HepG2 (cell line): Measurements from ENCODE around the gene ALDH9A1. TPM values are rescaled to one million over a fixed set of nuclear protein-coding genes. Genes with fewer than 3 reads are reported as not detected.

ENCODE experiments used
- ATAC-seq: fragments of 200-7000 bp; cut with Tn5 transposase; 3 replicates; pipeline ENCODE4 v1.9.1; 2020; ENCODE audit warnings: mild to moderate bottlenecking, moderate library complexity
- BruUV-seq: library from RNA; stranded (reverse); fragments of 400-500 nt; replicated peaks from 2 replicates; lab custom pipeline; 2021; lab: Mats Ljungman, UMichigan
- CTCF ChIA-PET: fragments of 300-600 bp; formaldehyde crosslinking; extraction: SDS; loops from one replicate; lab custom pipeline; 2021; ENCODE audit warnings: low total read pairs, inconsistent platforms, low intra/inter-chr PET ratio; lab: Yijun Ruan, JAX
- POLR2A ChIA-PET: fragments of 350-600 bp; sonication (Branson Sonifier 250); formaldehyde crosslinking; loops from one replicate; lab custom pipeline; 2020; ENCODE audit warnings: antibody characterized with exemption, inconsistent platforms; lab: Yijun Ruan, JAX
- DNase-seq: peaks from one replicate; pipeline ENCODE4 v3.0.0-alpha.2; 2015; ENCODE audit warnings: low spot score
- FAIRE-seq: peaks from 3 replicates; lab custom pipeline; 2011; peaks lifted over from hg19 to GRCh38; lab: Jason Lieb, UNC
- H2AFZ ChIP-seq: one replicate; pipeline ENCODE4 v1.6.1; 2011; ENCODE audit warnings: low read length, inconsistent platforms
- H3K27ac ChIP-seq: fragments of 300-600 bp; 3 replicates; pipeline ENCODE4 v1.8.0; 2011; ENCODE audit warnings: mixed run types, mild to moderate bottlenecking, mixed read lengths, low read length, inconsistent platforms; ENCODE audit not compliant: insufficient read depth; ENCODE audit errors: extremely low read length
- H3K27me3 ChIP-seq, 2 experiments: fragments of 200-600 bp in 1 of 2; 2 replicates in 1 of 2; 3 replicates in 1 of 2; pipeline versions ENCODE4 v1.6.0 to v1.8.0; 2011; ENCODE audit warnings: low read length in 2 of 2, mild to moderate bottlenecking in 2 of 2, moderate library complexity in 2 of 2, inconsistent platforms in 1 of 2; ENCODE audit not compliant: insufficient read depth in 2 of 2, control insufficient read depth in 1 of 2
- H3K36me3 ChIP-seq, 2 experiments: fragments of 200-600 bp in 1 of 2; replicated peaks in 1 of 2; 2 replicates in 1 of 2; 3 replicates in 1 of 2; pipeline versions ENCODE4 v1.5.1 to v1.8.0; 2011; ENCODE audit warnings: low read length in 2 of 2, inconsistent platforms in 1 of 2; ENCODE audit not compliant: insufficient read depth in 2 of 2, control insufficient read depth in 1 of 2
- H3K4me1 ChIP-seq: 2 replicates; pipeline ENCODE4 v1.5.1; 2012; ENCODE audit warnings: low read length, inconsistent platforms; ENCODE audit not compliant: insufficient read depth
- H3K4me2 ChIP-seq: 2 replicates; pipeline ENCODE4 v1.6.0; 2011; ENCODE audit warnings: low read depth, low read length, inconsistent platforms
- H3K4me3 ChIP-seq, 3 experiments: fragments of 200-600 bp in 1 of 3; sonication (generic), shearing (Covaris generic) in 1 of 3; replicated peaks in 1 of 3; 2 replicates each; pipeline ENCODE4 v1.5.1; 2011 to 2016; ENCODE audit warnings: low read length in 3 of 3, inconsistent platforms in 2 of 3, low read depth in 2 of 3, mild to moderate bottlenecking in 2 of 3, control low read depth in 1 of 3, mixed read lengths in 1 of 3; ENCODE audit not compliant: insufficient read depth in 1 of 3
- H3K79me2 ChIP-seq: one replicate; pipeline ENCODE4 v1.6.1; 2011; ENCODE audit warnings: low read length, inconsistent platforms; ENCODE audit not compliant: insufficient read depth
- H3K9ac ChIP-seq: 2 replicates; pipeline ENCODE4 v1.6.0; 2011; ENCODE audit warnings: mild to moderate bottlenecking, low read depth, low read length, inconsistent platforms; ENCODE audit not compliant: insufficient read depth
- H3K9me3 ChIP-seq: 2 replicates; pipeline ENCODE4 v1.5.1; 2012; ENCODE audit warnings: mild to moderate bottlenecking, low read length
- H4K20me1 ChIP-seq: 2 replicates; pipeline ENCODE4 v1.6.0; 2011; ENCODE audit warnings: inconsistent platforms, mild to moderate bottlenecking, low read length, moderate library complexity; ENCODE audit not compliant: insufficient read depth
- FOSL2 ChIP-seq: sonication (generic); formaldehyde crosslinking; IDR thresholded peaks from 2 replicates; pipeline ENCODE4 v1.4.0; 2020; ENCODE audit warnings: missing genetic modification reagents
- HNRNPLL ChIP-seq: fragments of 200-400 bp; formaldehyde crosslinking; IDR thresholded peaks from 2 replicates; pipeline ENCODE4 v1.6.1; 2017; ENCODE audit warnings: mild to moderate bottlenecking, low read depth, low read length; ENCODE audit not compliant: poor library complexity, severe bottlenecking
- XRCC5 ChIP-seq: fragments of 200-400 bp; formaldehyde crosslinking; optimal IDR thresholded peaks from 2 replicates; pipeline ENCODE3; 2017; ENCODE audit warnings: mild to moderate bottlenecking, low read length
- ZNF230 ChIP-seq: sonication (generic); formaldehyde crosslinking; IDR thresholded peaks from 2 replicates; pipeline ENCODE4 v1.4.0; 2020; ENCODE audit warnings: mild to moderate bottlenecking, missing genetic modification reagents
- ZNF33A ChIP-seq: sonication (generic); formaldehyde crosslinking; IDR thresholded peaks from 2 replicates; pipeline ENCODE4 v1.5.1; 2020; ENCODE audit warnings: missing genetic modification reagents, mild to moderate bottlenecking, moderate library complexity, borderline replicate concordance
- ZNF572 ChIP-seq: sonication (generic); formaldehyde crosslinking; IDR thresholded peaks from 2 replicates; pipeline ENCODE4 v1.5.1; 2020; ENCODE audit warnings: mild to moderate bottlenecking, missing genetic modification reagents
- ZZZ3 ChIP-seq: sonication (generic); formaldehyde crosslinking; IDR thresholded peaks from 2 replicates; pipeline ENCODE4 v1.4.0; 2020; ENCODE audit warnings: missing genetic modification reagents, mild to moderate bottlenecking, borderline replicate concordance
- whole genome bisulfite sequencing: methylation state at CpG from one replicate; pipeline ENCODE4 v1.1.6; 2017; ENCODE audit warnings: low lambda C conversion rate; 5-methylcytosine and 5-hydroxymethylcytosine counted together
- in situ Hi-C: cut with HindIII; loops from 2 replicates; pipeline ENCODE4 v1.10.0; 2017; ENCODE audit warnings: low pct_unique_long_range_greater_than_20kb; ENCODE audit not compliant: extremely low pct_ligation_motif_present
- intact Hi-C: fragments of 100-400 bp; cut with micrococcal nuclease; formaldehyde crosslinking; loops from one replicate; pipeline ENCODE4 v1.10.0; 2022; ENCODE audit not compliant: unreplicated experiment
- polyA plus RNA-seq, 8 experiments: library from polyadenylated mRNA; depleted of rRNA in 3 of 8; stranded (reverse) in 7 of 8; unstranded in 1 of 8; fragments of >200 nt; fragmentation: Illumina TruSeq in 4 of 8; extraction: Trizol in 4 of 8; gene quantifications; 2 replicates each; pipeline versions ENCODE4 v1.2.1 to v1.2.3, GENCODE V29; 2011 to 2016; ENCODE audit warnings: low read depth in 4 of 8, missing spikeins in 1 of 8, mixed read lengths in 1 of 8; ENCODE audit not compliant: insufficient read depth in 1 of 8
- total RNA-seq, 5 experiments: library from RNA; depleted of rRNA; stranded (reverse); fragments of >200 nt; fragmentation: Illumina TruSeq; extraction: Trizol; gene quantifications; 2 replicates each; pipeline ENCODE4 v1.2.3, GENCODE V29; 2016; ENCODE audit warnings: low read depth in 1 of 5
- TF ChIP-seq, protein P1 (sequence below): sonication (generic); formaldehyde crosslinking; IDR thresholded peaks from 2 replicates; pipeline ENCODE4 v1.4.0; 2020; ENCODE audit warnings: mild to moderate bottlenecking, missing genetic modification reagents
- TF ChIP-seq, protein P2 (sequence below), 2 experiments: sonication (generic) in 1 of 2; formaldehyde crosslinking in 1 of 2; IDR thresholded peaks; 2 replicates each; pipeline versions ENCODE4 v1.4.0 to v1.6.1; 2018 to 2020; ENCODE audit warnings: missing genetic modification reagents in 2 of 2, borderline replicate concordance in 1 of 2, low read depth in 1 of 2, mild to moderate bottlenecking in 1 of 2, missing biosample characterization in 1 of 2
- TF ChIP-seq, protein P3 (sequence below): sonication (generic); formaldehyde crosslinking; IDR thresholded peaks from 2 replicates; pipeline ENCODE4 v1.8.1; 2023; ENCODE audit warnings: mild to moderate bottlenecking, missing genetic modification reagents, borderline replicate concordance

Gene ALDH9A1
- total and polyA plus RNA-seq, 2 of the 13 experiments (the other 11 are each of a cell fraction or from before 2014, with no cell fraction given), result 27.5 to 38.5 TPM

DNA sequence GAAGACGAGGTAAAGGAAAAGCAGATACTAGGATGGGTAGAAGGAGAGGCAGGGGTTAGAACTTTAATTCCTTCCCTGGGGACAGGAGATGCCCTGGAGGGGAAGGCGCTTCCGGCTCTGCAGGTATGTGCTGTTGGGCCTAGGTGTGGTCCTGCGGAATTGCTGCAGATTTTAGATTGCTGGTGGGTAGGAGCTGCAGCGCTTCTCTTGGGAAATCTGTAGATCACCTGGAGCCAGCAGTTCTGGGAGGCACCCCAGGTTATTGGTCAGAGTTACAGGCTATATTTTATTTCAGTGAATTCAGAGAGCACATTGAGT is 66.3 kb downstream of the ALDH9A1 start:
- intact Hi-C loops, result no loop called here
- DNase-seq (no peak), ATAC-seq (peak; percentile 1; the same call in 1 of the 3 replicates), FAIRE-seq (no peak)
- Histone ChIP-seq H3K27ac (no peak overlapping the region), H4K20me1 (no peaks in the 10 kb centered on the region), H3K4me1 (peaks cover 39% of the 10 kb centered on the region), H3K79me2 (no peaks in the 10 kb centered on the region), H3K4me3 (peak overlapping the region; percentile 69 to 85 (median 82)), H3K36me3 (no peaks in the 10 kb centered on the region), H2AFZ (no peak overlapping the region), H3K9me3 (no peaks in the 10 kb centered on the region), H3K27me3 (peaks cover 0 to 4% of the 10 kb centered on the region in 2 experiments; a peak in 1 of 5 replicates), H3K9ac (peak overlapping the region; percentile 79), H3K4me2 (peak overlapping the region; percentile 86)
- CTCF ChIA-PET, result no interaction called here
- TF ChIP-seq, protein P1, sequence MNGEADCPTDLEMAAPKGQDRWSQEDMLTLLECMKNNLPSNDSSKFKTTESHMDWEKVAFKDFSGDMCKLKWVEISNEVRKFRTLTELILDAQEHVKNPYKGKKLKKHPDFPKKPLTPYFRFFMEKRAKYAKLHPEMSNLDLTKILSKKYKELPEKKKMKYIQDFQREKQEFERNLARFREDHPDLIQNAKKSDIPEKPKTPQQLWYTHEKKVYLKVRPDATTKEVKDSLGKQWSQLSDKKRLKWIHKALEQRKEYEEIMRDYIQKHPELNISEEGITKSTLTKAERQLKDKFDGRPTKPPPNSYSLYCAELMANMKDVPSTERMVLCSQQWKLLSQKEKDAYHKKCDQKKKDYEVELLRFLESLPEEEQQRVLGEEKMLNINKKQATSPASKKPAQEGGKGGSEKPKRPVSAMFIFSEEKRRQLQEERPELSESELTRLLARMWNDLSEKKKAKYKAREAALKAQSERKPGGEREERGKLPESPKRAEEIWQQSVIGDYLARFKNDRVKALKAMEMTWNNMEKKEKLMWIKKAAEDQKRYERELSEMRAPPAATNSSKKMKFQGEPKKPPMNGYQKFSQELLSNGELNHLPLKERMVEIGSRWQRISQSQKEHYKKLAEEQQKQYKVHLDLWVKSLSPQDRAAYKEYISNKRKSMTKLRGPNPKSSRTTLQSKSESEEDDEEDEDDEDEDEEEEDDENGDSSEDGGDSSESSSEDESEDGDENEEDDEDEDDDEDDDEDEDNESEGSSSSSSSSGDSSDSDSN (CRISPR knock-in tag), result no peak
- TF ChIP-seq FOSL2 (CRISPR knock-in tag), result 0 out of 2 replicates have a peak, but pooled peaks have one; percentile 4
- in situ Hi-C loops, result no loop called here
- TSS peak; percentile 50 for BruUV-seq
- WGBS, result 29% methylated on average over 5 of the region's 5 CpGs
- POLR2A ChIA-PET, result no interaction called here

DNA sequence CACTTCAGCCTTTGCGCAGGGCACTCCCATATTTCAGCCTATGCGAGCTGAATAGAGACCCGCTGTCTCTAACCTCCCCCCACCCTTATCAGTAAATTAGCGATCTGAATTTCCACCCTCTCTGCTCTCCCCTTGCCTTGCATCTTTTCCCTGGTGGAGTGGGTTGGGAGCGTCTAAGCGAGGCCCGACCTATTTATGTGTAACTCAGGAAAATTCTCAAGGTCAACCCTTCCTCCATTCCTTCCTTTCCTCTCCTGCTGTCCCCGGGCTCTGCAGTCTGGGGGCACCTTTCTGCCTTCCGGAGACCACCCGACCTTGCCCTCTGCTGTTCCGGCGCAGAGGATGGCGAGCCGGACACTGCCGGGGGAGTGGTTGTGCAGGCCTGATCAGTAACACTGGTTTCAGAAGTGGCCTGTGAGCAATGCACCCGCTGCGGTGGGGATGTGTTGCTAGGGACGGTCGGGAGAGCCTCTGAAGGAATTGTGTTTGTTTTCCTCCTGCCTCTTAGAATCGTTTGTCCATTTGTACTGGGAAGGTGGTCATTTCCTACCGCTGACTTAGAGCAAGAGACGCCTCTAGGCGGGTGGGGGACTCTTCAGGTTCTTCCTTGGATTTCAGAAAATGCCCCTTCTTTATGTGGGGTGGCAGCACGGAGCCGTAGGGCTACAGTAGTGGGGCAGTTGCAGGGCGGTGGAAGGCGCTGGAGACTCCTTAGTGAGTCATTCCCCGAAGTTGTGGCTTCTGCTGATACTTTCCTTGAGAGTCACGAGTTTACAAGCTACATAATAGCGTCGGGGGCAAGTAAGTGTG is 66.8 kb downstream of the ALDH9A1 start:
- Histone ChIP-seq H3K27ac (peak overlapping the region; percentile 87), H2AFZ (peak overlapping the region; percentile 73), H3K36me3 (no peaks in the 10 kb centered on the region), H3K9me3 (no peaks in the 10 kb centered on the region), H3K79me2 (no peaks in the 10 kb centered on the region), H3K27me3 (peaks cover 0 to 4% of the 10 kb centered on the region in 2 experiments; a peak in 1 of 5 replicates), H3K4me1 (peaks cover 36% of the 10 kb centered on the region), H3K9ac (peak overlapping the region; percentile 79), H4K20me1 (no peaks in the 10 kb centered on the region), H3K4me3 (peak overlapping the region; percentile 69 to 85 (median 82)), H3K4me2 (peak overlapping the region; percentile 86)
- in situ Hi-C loops, result no loop called here
- ChIA-PET CTCF (no interaction called here), POLR2A (interaction anchor here (0.7 to 1.5 kb wide), 6 partner anchors 14 to 279 kb away, joined by 3 to 9 read pairs (median 4); partner anchors contain the start of gene ALDH9A1)
- no TSS peak for BruUV-seq
- no peak for FAIRE-seq
- ATAC-seq, result peak; percentile 70
- WGBS, result under 1% methylated on average over 30 of the region's 31 CpGs
- no peak for DNase-seq
- intact Hi-C loops, result loop anchor here (1.0 to 2.0 kb wide), 2 partner anchors 31 to 67 kb away; partner anchors contain the start of gene ALDH9A1
- no peak for TF ChIP-seq ZZZ3 (CRISPR knock-in tag)
- TF ChIP-seq, protein P2, sequence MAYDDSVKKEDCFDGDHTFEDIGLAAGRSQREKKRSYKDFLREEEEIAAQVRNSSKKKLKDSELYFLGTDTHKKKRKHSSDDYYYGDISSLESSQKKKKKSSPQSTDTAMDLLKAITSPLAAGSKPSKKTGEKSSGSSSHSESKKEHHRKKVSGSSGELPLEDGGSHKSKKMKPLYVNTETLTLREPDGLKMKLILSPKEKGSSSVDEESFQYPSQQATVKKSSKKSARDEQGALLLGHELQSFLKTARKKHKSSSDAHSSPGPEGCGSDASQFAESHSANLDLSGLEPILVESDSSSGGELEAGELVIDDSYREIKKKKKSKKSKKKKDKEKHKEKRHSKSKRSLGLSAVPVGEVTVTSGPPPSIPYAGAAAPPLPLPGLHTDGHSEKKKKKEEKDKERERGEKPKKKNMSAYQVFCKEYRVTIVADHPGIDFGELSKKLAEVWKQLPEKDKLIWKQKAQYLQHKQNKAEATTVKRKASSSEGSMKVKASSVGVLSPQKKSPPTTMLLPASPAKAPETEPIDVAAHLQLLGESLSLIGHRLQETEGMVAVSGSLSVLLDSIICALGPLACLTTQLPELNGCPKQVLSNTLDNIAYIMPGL (CRISPR knock-in tag; IDR thresholded peaks at IDR 0.05; ENCODE audit: borderline replicate concordance in 1 of 2, low read depth in 1 of 2), result peak in 1 of 2 experiments; percentile 58; a peak in 1 of 4 replicates
- TF ChIP-seq, protein P3, sequence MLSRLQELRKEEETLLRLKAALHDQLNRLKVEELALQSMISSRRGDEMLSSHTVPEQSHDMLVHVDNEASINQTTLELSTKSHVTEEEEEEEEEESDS, result 0 out of 2 replicates have a peak, but pooled peaks have one; percentile 60
- no peak for TF ChIP-seq ZNF230 (CRISPR knock-in tag)
- TF ChIP-seq ZNF33A (CRISPR knock-in tag), result no peak
- peak; percentile 18; the same call in 1 of the 2 replicates for TF ChIP-seq ZNF572 (CRISPR knock-in tag)
- TF ChIP-seq HNRNPLL, result peak; percentile 9
- TF ChIP-seq XRCC5, result peak; percentile 10
